GM21423 (cell line): Measurements from ENCODE around the gene ALOX5.
"Not testable (repeated sequence)": the region's sequence is repeated elsewhere in the genome, so short reads cannot be mapped to it uniquely, and the experiment has no call there.

Experiments used
- ATAC-seq: cut with Tn5 transposase; IDR thresholded peaks from one replicate; pipeline ENCODE4 v1.9.1; 2021; ENCODE audit warnings: mild to moderate bottlenecking, moderate library complexity; ENCODE audit not compliant: unreplicated experiment

Gene ALOX5

DNA sequence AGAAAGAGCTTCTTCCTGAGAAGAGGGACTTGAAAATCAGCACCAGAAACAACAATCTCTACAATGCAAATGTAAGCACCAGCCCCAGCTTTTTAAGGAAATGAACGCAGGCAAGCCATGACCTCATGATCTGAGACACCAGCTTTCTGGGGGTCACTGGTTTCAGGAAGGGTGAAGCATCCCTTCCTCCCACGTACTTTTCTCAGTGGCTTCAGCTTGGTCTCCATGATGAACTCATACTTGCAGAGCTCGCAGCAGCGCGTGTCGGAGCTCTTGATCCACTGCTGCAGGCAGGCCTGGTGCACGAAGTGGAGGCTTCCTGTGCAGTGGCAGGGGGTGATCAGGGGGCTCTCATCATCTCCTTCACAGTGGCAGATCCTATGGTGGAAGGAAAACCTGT is 87.0 kb downstream of the ALOX5 start:
- peak; percentile 68 for ATAC-seq

DNA sequence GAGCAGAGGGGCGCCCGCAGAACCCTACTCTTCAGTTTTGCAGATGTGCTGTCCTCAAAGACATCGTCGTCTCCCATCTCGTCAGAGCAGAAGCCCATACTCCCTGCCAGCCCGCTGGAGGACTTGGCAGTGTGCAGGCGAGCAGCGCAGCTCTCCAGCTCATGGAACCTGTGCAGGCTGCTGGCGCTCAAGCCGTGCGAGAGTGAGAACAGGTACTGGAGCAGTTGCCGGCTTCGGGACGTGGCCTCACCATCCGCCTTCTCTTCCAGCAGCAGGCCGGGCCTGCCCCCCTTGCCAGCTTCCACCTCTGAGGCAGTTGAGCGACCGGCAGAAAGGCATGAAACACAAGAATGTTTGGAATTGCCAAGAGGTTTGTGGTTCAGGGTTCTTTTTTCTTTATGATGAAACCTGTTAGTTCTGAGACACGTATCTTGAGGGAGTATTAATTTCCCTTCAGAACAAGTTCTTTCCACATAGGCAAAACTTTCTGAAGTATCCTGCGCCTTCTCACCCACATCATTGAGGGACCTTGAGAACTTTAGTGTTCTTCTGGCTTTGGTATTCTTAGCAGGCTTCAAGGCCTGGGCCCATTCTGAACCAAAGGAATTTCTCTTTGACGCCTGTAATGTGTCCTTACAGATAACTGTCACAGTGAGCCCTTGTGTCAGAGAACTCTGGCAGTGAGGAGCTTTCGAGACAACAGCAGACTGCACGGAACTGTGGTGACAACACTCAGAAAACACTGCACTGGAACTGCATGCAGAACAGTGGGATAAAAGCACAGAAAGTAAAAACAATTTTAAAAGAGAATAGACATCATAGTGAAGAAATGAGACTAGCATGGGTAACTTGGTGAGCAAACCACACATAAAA is 89.5 kb downstream of the ALOX5 start:
- no peak for ATAC-seq

DNA sequence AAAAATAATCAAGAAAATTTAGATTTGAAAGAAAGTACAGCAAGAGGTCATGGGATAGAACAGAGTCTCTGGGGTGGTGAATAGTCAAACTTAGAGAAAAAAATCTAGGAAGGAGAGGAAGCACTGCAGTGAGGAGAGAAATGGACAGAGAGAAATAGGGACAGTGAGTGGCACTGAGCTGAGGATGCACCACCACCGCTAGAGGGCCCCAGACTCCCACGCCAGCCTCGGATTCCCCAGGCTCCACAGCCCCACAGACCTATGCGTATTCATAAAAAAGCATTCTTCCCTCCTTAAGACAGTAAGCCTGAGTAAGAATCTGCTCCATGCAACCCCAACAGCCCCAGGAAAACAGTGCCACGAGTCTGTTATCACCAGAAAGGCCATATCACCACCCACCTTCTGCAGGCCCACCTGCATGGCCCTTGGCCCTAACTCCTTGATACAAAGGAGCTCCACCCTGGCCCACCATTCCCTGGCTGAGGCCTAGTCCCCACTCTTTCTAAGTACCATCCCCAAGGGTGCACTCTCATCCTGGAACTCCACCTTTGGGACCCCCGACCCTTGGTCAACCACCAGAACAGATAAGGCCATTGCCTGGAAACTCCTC is 91.0 kb downstream of the ALOX5 start:
- peak; percentile 35 for ATAC-seq

DNA sequence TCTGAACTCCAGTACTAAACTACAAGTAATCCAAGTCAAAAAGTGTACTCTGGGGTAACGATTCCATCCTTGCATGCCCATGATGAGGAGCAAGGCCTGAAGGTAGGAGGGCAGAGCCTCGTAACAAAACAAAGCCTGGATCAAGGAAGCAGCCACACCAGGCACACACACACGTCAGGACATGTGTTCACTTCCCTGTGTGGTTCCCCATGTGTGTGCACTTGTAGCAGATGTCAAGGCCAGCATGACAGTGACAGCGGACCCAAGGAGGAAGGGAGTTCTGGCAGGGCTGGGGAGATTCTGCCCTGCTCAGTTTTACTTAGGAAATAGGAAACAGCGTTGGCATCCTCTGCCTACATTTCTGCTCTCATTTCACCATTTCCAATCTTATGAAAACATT is 92.8 kb downstream of the ALOX5 start:
- no peak for ATAC-seq

DNA sequence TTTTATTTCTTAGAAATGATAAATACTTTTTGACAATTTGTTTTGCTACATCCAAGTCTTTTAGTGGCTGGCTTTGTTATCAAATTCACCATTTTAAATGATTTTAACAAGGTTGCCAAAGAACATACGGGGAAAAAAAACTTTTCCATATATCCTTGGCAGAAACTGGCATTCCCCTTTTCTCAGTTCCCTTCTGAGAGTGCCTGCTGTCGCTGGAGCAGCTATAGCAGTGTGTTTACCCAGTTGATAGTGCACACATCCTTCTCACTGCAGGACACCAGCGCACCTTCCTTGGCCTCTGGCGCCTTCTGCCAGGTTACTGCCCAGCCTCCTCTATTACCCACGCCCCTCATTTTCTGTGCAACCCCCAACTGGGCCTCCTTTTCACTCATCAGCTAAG is 94.1 kb downstream of the ALOX5 start:
- ATAC-seq, result no peak

DNA sequence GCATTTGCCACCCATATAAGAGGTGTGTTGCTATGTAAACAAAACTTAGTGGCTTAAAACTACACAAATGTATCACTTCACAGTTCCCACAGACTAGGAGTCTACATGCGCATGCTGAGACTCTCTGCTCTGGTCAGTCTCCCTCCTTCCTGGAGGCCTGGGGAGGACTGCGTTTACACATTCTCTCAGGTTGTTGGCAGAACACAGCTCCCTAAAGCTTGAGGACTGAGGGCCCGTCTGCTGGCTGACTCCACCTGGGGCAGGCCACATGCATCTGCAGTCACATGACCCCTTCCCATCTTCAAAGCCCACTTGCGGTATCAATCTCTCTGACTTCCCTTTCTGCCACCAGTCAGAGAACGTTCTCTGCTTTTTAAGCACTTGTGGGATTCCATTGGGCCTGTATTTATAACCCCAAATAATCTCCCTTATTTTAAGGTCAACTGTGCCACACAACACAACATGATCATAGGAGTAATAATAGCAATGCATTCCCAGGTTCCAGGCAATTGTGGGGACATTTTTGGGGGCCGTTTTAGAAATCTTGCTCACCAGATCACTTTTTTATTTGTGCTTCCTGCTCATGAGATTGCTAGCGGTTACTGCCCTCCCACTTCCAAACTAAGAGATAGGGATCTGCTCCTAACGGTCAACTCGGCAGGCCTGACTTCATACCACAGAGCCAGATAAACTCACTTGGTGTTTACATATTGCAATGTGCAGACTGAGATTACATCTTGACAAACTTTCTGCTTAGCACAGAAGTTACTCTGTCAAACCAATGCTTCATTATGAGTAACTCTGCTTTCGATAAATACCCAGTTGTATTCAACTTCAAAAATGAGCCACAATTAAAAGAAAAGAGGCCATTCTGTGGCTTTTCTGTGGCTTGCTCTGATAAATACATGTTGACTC is 96.3 kb downstream of the ALOX5 start:
- no peak for ATAC-seq

DNA sequence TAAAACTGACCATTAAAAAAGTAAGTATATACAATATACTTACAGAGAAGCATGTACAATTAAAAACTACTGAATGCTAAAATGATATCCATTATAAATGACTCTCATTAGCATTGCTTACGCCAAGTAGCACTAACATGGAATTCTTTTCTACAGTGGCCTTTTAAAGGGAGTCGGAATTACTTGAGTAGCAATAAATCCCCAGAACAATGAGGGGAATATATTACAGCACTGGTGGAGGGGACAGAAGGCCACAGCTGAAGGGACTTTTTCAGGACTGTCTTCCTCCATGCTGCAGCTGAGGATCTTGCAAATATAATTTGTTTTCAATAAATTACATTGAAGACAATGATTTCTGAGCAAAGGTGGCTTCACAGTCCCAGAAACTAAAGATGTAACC is 97.0 kb downstream of the ALOX5 start:
- ATAC-seq, result no peak

DNA sequence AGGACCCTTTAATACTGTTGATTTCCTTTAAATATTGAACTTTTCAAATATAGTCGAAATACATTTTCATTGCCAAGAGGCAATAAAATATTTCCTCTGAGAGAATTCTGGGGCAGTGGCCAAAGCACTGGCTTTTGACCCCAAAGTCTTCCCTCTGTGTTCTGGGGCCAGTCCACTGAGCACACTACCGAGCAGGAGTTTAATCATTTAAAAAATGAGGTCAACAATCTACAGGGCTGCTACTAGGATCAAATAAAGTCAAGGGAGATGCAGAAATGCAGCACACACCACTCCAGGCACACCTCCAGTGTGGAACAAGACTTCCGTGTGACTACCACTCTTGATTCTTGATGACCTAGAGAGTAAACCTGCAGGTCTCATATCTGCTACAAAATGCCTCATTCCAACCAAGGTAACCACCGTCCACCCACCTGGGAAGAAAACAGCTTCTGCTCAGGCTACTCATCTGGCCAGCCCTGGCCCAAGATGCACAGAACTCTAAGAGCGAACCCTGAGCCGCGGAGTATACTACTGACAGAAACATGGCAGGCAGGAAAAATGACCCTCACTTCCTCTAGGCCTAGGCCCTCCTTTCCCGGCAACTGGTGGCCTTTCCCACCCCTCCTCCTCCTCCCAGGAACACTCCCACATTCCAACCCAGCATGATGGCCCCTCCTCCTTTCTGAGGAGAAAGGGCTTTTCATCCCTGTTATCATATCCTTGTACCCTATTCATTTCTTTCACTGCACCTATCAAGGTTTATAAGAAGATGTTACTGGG is 97.7 kb downstream of the ALOX5 start:
- no peak for ATAC-seq

DNA sequence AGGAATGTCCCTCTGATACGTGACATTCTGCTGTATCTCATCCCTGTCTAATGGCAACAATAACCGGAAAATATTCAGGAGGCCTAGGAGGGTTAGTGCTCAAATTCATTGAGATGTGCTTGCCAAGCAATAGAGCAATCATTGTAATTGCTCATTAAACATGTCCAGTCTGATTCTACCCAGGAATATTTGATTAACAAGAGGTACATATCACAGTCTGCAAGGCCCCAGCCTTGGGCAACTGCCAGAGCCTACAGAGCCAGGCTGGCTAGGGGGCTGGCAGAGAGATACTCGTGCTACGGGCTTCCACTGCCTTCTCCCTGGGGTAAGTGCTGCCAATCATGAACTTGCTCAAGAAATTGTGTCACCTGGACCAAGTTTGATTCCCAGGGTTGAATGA is 99.1 kb downstream of the ALOX5 start:
- ATAC-seq, result no peak

DNA sequence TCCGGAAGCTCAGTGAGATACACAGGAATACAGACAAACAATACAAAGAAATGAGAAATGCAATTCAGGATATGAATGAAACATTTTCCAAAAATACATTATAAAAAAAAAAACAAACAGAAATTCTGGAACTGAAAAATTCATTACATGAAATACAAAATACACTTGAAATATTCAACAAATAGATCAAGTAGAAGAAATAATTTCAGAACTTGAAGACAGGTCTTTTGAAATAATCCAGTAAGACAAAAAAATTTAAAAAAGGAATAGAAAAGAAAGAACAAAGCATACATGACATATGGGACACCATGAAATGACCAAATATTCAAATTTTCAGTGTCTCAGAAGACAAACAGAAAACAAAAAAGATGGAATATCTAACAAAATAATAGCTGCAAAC is 102.5 kb downstream of the ALOX5 start:
- no peak for ATAC-seq

DNA sequence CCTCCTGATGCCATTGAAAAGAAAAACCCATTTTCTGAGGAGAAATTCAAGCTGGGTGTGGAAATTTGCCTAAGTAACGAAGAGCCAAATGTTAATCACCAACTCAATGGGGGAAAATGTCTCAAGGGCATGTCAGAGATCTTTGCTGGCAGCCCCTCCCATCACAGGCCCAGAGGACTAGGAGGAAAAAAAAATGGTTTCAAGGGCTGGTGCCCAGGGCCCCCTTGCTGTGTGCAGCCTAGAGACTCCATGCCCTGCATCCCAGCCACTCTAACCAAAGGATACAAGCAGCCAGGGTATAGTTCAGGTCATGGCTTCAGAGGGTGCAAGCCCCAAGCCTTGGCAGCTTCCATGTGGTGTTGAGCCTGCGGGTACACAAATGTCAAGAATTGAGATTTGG is 106.3 kb downstream of the ALOX5 start:
- no peak for ATAC-seq

DNA sequence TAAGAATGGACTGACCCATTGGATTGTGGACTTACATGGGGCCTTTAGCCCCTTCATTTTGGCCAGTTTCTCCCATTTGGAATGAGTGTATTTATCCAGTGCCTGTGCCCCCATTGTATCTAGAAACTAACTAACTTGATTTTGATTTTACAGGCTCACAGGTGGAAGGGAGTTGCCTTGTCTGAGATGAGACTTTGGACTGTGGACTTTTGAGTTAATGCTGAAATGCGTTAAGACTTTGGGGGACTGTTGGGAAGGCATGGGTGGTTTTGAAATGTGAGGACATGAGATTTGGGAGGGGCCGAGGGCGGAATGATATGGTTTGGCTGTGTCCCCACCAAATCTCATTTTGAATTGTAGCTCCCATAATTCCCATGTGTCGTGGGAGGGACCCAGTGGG is 107.1 kb downstream of the ALOX5 start:
- ATAC-seq, result not testable (repeated sequence)

DNA sequence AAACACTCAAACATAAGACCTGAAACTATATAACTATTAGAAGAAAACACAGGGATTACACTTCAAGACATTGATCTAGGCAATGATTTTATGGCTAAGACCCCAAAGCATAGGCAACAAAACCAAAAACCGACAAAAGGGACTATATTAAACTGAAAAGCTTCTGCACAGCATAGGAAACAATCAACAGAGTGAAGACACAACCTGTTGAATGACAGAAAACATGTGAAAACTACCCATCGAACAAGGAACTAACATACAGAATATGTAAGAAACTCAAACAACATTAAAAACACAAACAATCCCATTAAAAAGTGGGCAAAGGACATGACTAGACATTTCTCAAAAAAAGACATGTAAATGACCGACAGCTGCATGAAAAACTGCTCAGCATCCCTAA is 109.0 kb downstream of the ALOX5 start:
- no peak for ATAC-seq

DNA sequence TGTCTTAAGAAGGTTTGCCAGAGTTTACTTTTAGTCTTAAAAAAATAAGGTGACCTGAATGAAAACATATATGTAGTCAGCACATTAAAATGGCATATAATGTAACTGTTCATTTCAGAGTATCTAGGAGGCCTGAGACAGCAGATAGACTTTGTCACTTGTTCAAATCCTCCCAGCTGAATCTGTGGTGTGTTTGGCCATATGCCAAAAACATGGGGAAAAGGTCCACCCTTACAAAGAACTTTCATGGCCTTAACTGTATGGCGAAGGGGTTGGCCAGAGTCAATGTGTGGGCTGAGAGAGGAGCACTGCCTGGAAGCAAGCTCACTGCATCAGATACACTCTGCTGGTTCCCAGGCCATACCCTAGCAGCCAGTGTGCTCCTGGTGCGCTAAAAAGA is 113.7 kb downstream of the ALOX5 start:
- ATAC-seq, result no peak

DNA sequence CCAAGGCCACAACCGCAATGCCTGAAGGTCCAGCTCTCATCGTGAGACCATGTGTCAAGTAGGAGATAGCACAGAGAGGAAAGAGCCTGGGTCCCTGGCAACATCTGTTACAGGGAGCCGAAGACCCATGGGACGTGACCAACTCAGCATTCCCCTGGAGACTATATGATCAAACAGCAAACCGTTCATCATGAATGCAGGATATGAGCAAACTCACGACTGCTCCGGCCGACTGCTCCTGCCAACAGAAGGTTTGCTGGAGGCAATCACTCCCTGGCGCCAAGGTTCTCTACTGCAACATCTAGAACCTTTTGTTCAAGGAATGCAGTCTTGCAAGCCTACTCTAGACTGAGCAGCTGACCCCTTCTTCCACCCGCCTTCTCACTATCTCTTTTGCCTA is 114.3 kb downstream of the ALOX5 start:
- ATAC-seq, result no peak

DNA sequence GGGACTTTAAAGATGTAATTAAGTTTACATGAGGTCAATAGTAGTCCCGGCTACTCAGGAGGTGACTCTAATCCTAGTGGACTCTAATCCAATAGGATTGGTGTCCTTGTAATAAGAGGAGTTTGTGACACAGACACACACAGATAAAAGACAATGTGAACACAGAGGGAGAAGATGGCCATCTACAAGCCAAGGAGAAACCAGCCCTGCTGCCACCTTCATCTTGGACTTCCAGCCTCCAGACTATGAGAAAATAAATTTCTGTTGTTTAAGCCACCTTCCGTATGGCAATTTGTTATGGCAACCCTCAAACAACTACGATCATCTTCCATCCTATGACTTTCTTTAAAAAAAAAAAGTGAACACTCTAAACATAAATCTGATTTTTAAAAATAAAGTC is 116.3 kb downstream of the ALOX5 start:
- no peak for ATAC-seq

DNA sequence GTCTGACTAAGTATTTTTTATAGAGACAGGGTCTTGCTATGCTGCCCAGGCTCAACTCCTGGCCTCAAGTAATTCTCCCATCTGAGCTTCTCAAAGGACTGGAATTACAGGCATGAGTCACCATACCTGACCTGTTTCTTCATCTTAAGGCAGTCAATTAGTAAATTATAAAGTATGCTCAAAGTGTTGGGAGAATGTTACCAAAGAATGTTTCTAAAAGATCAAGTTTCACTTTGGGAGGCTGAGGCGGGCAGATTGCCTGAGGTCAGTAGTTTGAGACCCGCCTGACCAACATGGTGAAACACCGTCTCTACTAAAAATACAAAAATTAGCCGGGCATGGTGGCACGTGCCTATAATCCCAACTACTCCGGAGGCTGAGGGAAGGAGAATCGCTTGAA is 117.0 kb downstream of the ALOX5 start:
- ATAC-seq, result no peak
